HCT116 (cell line): Measurements from ENCODE around the gene HRH2. TPM values are rescaled to one million over a fixed set of nuclear protein-coding genes. Genes with fewer than 3 reads are reported as not detected.

ENCODE experiments used
- ATAC-seq: fragments of 200-7000 bp; cut with Tn5 transposase; 2 replicates; pipeline ENCODE4 v1.9.1; 2020; ENCODE audit warnings: mild to moderate bottlenecking, moderate library complexity
- BruUV-seq: library from RNA; stranded (reverse); fragments of 400-500 nt; replicated peaks from 2 replicates; lab custom pipeline; 2021; lab: Mats Ljungman, UMichigan
- CTCF ChIA-PET: fragments of 300-600 bp; sonication (Branson Sonifier 250); formaldehyde crosslinking; loops from one replicate; lab custom pipeline; 2021; ENCODE audit warnings: antibody characterized with exemption; lab: Charles Lee
- POLR2A ChIA-PET: fragments of 300-600, 350-600 bp; sonication (Branson Sonifier 250); formaldehyde crosslinking; loops from one replicate; lab custom pipeline; 2021; ENCODE audit warnings: antibody characterized with exemption; lab: Charles Lee
- RAD21 ChIA-PET, 2 experiments: fragments of 300-600 bp; sonication (Branson Sonifier 250); formaldehyde crosslinking; loops; one replicate each; lab custom pipeline; 2023; ENCODE audit warnings: low total read pairs in 2 of 2; ENCODE audit not compliant: uncharacterized antibody in 2 of 2, unreplicated experiment in 2 of 2, low non-redundant PET in 1 of 2; lab: Charles Lee
- DNase-seq: peaks from one replicate; pipeline ENCODE4 v3.0.0-alpha.2; 2010; ENCODE audit warnings: low read depth, low spot score
- H2AFZ ChIP-seq: fragments of 200-600 bp; shearing (Covaris generic), sonication (generic); 2 replicates; pipeline ENCODE4 v1.6.1; 2017; ENCODE audit warnings: low read depth, mixed run types, mixed read lengths, antibody characterized with exemption, low read length; ENCODE audit not compliant: poor library complexity, severe bottlenecking
- H3K27ac ChIP-seq: 2 replicates; pipeline ENCODE4 v1.5.1; 2012; ENCODE audit warnings: low read depth, low read length
- H3K27me3 ChIP-seq: fragments of 200-600 bp; sonication (generic); 2 replicates; pipeline ENCODE4 v1.6.1; 2016; ENCODE audit warnings: mixed run types, low read length, mixed read lengths; ENCODE audit not compliant: insufficient read depth
- H3K36me3 ChIP-seq, 2 experiments: fragments of 200-500 bp in 1 of 2; fragments of 200-600 bp in 1 of 2; sonication (Bioruptor generic) in 1 of 2; sonication (generic) in 1 of 2; 2 replicates each; pipeline versions ENCODE4 v1.5.1 to v1.6.1; 2014 to 2016; ENCODE audit warnings: low read length in 2 of 2, inconsistent platforms in 1 of 2, mixed read lengths in 1 of 2, mixed run types in 1 of 2; ENCODE audit not compliant: insufficient read depth in 2 of 2, control insufficient read depth in 1 of 2
- H3K4me1 ChIP-seq, 2 experiments: fragments of 200-600 bp in 1 of 2; sonication (generic) in 1 of 2; 2 replicates each; pipeline versions ENCODE4 v1.5.1 to v1.6.1; 2012 to 2017; ENCODE audit warnings: low read length in 2 of 2, inconsistent platforms in 1 of 2, mild to moderate bottlenecking in 1 of 2, mixed read lengths in 1 of 2, mixed run types in 1 of 2, moderate library complexity in 1 of 2; ENCODE audit not compliant: insufficient read depth in 2 of 2, control insufficient read depth in 1 of 2
- H3K4me2 ChIP-seq: fragments of 200-600 bp; sonication (generic); 2 replicates; pipeline ENCODE4 v1.6.1; 2017; ENCODE audit warnings: mixed run types, low read length, mixed read lengths
- H3K4me3 ChIP-seq, 2 experiments: fragments of 200-600 bp in 1 of 2; sonication (generic) in 1 of 2; replicated peaks in 1 of 2; 2 replicates each; pipeline ENCODE4 v1.5.1; 2011 to 2016; ENCODE audit warnings: low read length in 2 of 2, control low read depth in 1 of 2, low read depth in 1 of 2, mild to moderate bottlenecking in 1 of 2, mixed read lengths in 1 of 2, mixed run types in 1 of 2
- H3K79me2 ChIP-seq: fragments of 200-600 bp; sonication (generic); 2 replicates; pipeline ENCODE4 v1.6.1; 2017; ENCODE audit warnings: mild to moderate bottlenecking, mixed run types, low read length, moderate library complexity, mixed read lengths; ENCODE audit not compliant: insufficient read depth
- H3K9ac ChIP-seq: fragments of 200-600 bp; sonication (generic); 2 replicates; pipeline ENCODE4 v1.6.1; 2016; ENCODE audit warnings: low read length, mixed read lengths
- H3K9me2 ChIP-seq: fragments of 200-600 bp; sonication (generic), shearing (Covaris generic); 2 replicates; pipeline ENCODE4 v1.6.1; 2017; ENCODE audit warnings: mixed run types, mild to moderate bottlenecking, moderate library complexity; ENCODE audit not compliant: insufficient read depth
- H3K9me3 ChIP-seq, 2 experiments: fragments of 200-500 bp in 1 of 2; fragments of 200-600 bp in 1 of 2; sonication (Bioruptor generic) in 1 of 2; sonication (generic) in 1 of 2; 2 replicates each; pipeline ENCODE4 v1.6.1; 2014 to 2017; ENCODE audit warnings: low read length in 2 of 2, mixed read lengths in 2 of 2, inconsistent platforms in 1 of 2, low read depth in 1 of 2, mild to moderate bottlenecking in 1 of 2, mixed run types in 1 of 2, moderate library complexity in 1 of 2; ENCODE audit not compliant: control insufficient read depth in 1 of 2, insufficient read depth in 1 of 2
- H4K20me1 ChIP-seq: fragments of 200-600 bp; sonication (generic), shearing (Covaris generic); 2 replicates; pipeline ENCODE4 v1.6.1; 2017; ENCODE audit warnings: mixed run types, mild to moderate bottlenecking, moderate library complexity; ENCODE audit not compliant: insufficient read depth
- CEBPB ChIP-seq: IDR thresholded peaks from 2 replicates; pipeline ENCODE4 v1.6.1; 2012; ENCODE audit warnings: low read depth
- EGR1 ChIP-seq: IDR thresholded peaks from 2 replicates; pipeline ENCODE4 v1.6.1; 2012; ENCODE audit warnings: low read depth
- EZH2phosphoT487 ChIP-seq: fragments of 200-600 bp; IDR thresholded peaks from 2 replicates; pipeline ENCODE4 v1.6.1; 2018; ENCODE audit warnings: antibody characterized with exemption, borderline replicate concordance
- JUND ChIP-seq: IDR thresholded peaks from 2 replicates; pipeline ENCODE4 v1.6.1; 2012
- POLR2A ChIP-seq: IDR thresholded peaks from 2 replicates; pipeline ENCODE4 v1.7.0; 2011; ENCODE audit warnings: borderline replicate concordance; ENCODE audit not compliant: insufficient read depth, insufficient read length; ENCODE audit errors: extremely low read depth
- SP1 ChIP-seq: IDR thresholded peaks from 2 replicates; pipeline ENCODE4 v1.6.1; 2012; ENCODE audit warnings: low read depth
- intact Hi-C: fragments of 100-400 bp; cut with micrococcal nuclease; formaldehyde crosslinking; loops from 2 replicates; pipeline ENCODE4 v1.10.0; 2022
- total RNA-seq: library from RNA; stranded (reverse); gene quantifications from one replicate; pipeline ENCODE4 v1.2.1, GENCODE V29; 2021; ENCODE audit not compliant: unreplicated experiment
- TF ChIP-seq, protein P1 (sequence below): IDR thresholded peaks from 2 replicates; pipeline ENCODE4 v1.6.1; 2011; ENCODE audit warnings: mild to moderate bottlenecking, low read length, moderate library complexity; ENCODE audit not compliant: insufficient replicate concordance; ENCODE audit errors: extremely low read depth
- TF ChIP-seq, protein P2 (sequence below): IDR thresholded peaks from 2 replicates; pipeline ENCODE4 v1.6.1; 2012
- TF ChIP-seq, protein P3 (sequence below): IDR thresholded peaks from 2 replicates; pipeline ENCODE4 v1.6.1; 2012

The HRH2 gene
- total RNA-seq, 1 experiment from 2014 or later = 0.12 TPM

DNA sequence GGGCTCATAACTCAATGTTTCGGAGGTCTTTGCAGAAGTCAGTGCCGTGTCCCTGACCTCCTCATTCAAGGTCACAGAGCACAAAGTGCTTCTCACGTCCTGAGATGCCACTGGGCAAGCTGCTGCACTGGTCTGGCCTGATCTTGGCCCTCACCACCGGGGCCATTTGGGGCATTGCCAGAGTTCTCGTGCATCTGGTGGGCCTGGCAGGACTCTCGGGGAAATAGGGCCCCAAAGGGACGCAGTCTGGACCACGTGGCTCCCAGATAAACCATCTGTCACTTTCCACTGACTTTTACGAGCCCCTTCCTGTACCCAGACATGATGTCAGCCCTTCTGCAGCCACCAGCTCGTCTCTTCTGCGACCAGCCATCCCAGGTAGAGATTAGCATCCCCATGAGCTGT is 54.8 kb downstream of the HRH2 start:
- Histone ChIP-seq H3K9me2 (no peaks in the 10 kb centered on the region), H3K4me3 (no peak overlapping the region), H3K27ac (no peak overlapping the region), H3K79me2 (no peaks in the 10 kb centered on the region), H4K20me1 (no peaks in the 10 kb centered on the region), H3K9ac (no peak overlapping the region), H3K4me1 (no peaks in the 10 kb centered on the region), H2AFZ (no peak overlapping the region), H3K27me3 (0 out of 2 replicates have a peak, but pooled peaks cover 3% of the 10 kb centered on the region), H3K4me2 (no peak overlapping the region), H3K9me3 (peaks cover 0 to 10% of the 10 kb centered on the region in 2 experiments; a peak in 2 of 4 replicates), H3K36me3 (no peaks in the 10 kb centered on the region)
- intact Hi-C loops = no loop called here
- POLR2A ChIA-PET = no interaction called here
- no TSS peak for BruUV-seq
- DNase-seq (no peak), ATAC-seq (no peak)
- CTCF ChIA-PET = no interaction called here
- TF ChIP-seq, protein P1, sequence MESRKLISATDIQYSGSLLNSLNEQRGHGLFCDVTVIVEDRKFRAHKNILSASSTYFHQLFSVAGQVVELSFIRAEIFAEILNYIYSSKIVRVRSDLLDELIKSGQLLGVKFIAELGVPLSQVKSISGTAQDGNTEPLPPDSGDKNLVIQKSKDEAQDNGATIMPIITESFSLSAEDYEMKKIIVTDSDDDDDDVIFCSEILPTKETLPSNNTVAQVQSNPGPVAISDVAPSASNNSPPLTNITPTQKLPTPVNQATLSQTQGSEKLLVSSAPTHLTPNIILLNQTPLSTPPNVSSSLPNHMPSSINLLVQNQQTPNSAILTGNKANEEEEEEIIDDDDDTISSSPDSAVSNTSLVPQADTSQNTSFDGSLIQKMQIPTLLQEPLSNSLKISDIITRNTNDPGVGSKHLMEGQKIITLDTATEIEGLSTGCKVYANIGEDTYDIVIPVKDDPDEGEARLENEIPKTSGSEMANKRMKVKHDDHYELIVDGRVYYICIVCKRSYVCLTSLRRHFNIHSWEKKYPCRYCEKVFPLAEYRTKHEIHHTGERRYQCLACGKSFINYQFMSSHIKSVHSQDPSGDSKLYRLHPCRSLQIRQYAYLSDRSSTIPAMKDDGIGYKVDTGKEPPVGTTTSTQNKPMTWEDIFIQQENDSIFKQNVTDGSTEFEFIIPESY = no peak
- TF ChIP-seq POLR2A (no peak), EGR1 (no peak), EZH2phosphoT487 (no peak), JUND (no peak)
- TF ChIP-seq, protein P2, sequence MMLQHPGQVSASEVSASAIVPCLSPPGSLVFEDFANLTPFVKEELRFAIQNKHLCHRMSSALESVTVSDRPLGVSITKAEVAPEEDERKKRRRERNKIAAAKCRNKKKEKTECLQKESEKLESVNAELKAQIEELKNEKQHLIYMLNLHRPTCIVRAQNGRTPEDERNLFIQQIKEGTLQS = no peak
- RAD21 ChIA-PET = no interaction called here

DNA sequence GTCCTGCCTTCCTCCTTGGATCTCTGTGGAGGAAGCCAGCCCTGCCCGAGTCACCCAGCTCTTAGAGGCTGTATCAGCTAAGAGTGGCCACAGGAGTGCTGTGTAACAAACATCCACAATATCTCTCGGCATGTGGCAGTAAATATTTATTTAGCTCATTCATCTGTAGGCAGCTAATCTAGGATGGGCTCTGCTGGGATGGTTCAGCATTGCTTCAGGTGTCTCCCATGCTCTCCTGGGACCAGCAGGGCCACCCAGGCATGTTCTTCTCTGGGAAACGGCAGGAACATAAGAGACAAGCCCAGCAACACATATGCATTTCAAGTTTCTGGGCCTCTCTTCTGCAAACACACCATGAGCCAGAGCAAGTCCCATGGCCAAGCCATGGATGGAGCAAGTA is 56.1 kb downstream of the HRH2 start:
- no TSS peak for BruUV-seq
- ATAC-seq = no peak
- Histone ChIP-seq H3K9me3 (peaks cover 0 to 10% of the 10 kb centered on the region in 2 experiments; a peak in 2 of 4 replicates), H3K4me2 (no peak overlapping the region), H4K20me1 (no peaks in the 10 kb centered on the region), H3K79me2 (no peaks in the 10 kb centered on the region), H3K27me3 (0 out of 2 replicates have a peak, but pooled peaks cover 3% of the 10 kb centered on the region), H2AFZ (no peak overlapping the region), H3K4me3 (no peak overlapping the region)
- ChIA-PET CTCF (interaction anchor here (0.9 to 1.2 kb wide), 2 partner anchors 13 to 16 kb away, joined by 3 to 5 read pairs; no protein-coding TSS in a partner anchor), RAD21 (interaction anchor here in 1 of 2 experiments (0.5 kb wide), 1 partner anchor 89 kb away, joined by 9 read pairs; no protein-coding TSS in a partner anchor), POLR2A (no interaction called here)
- DNase-seq = no peak
- intact Hi-C loops = no loop called here
- no peak for TF ChIP-seq CEBPB
- TF ChIP-seq, protein P3, sequence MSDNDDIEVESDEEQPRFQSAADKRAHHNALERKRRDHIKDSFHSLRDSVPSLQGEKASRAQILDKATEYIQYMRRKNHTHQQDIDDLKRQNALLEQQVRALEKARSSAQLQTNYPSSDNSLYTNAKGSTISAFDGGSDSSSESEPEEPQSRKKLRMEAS = no peak
- no peak for TF ChIP-seq SP1
- TF ChIP-seq, all 23 proteins: peak for 0
- Histone ChIP-seq H3K27ac (no peak overlapping the region), H3K9ac (no peak overlapping the region), H3K4me1 (no peaks in the 10 kb centered on the region), H3K36me3 (no peaks in the 10 kb centered on the region), H3K9me2 (no peaks in the 10 kb centered on the region)
